ENCODE results near the gene FAP. TPM values are rescaled to one million over a fixed set of nuclear protein-coding genes. Genes with fewer than 3 reads are reported as not detected.

FAP gene
- total and polyA plus RNA-seq, 2 of the 8 experiments (the other 6 are each of a cell fraction or from before 2014, with no cell fraction given), result not detected

Other genes with a start within 250 kb of the FAP start
- 3.1 and 3.3 TPM in 2 replicates for gene DPP4, start 169.2 kb downstream of the FAP start, total RNA-seq (2021; fragmentation: NEBNext Ultra II Directional; extraction: Animal tissue kit (Norgen Biotek cat#: 25700))
- 1.0 and 1.3 TPM in 2 replicates for gene DPP4, start 169.2 kb downstream of the FAP start, polyA plus RNA-seq (2011; rRNA removed)
- not detected in 2 replicates for gene GCG, start 91.2 kb downstream of the FAP start, total RNA-seq (2021; fragmentation: NEBNext Ultra II Directional; extraction: Animal tissue kit (Norgen Biotek cat#: 25700))
- gene GCG, start 91.2 kb downstream of the FAP start, polyA plus RNA-seq (2011; rRNA removed), result not detected in 2 replicates
- 1.2 and 2.0 TPM in 2 replicates for gene IFIH1, start 75.2 kb upstream of the FAP start, total RNA-seq (2021; fragmentation: NEBNext Ultra II Directional; extraction: Animal tissue kit (Norgen Biotek cat#: 25700))
- 0.20 and 0.32 TPM in 2 replicates for gene IFIH1, start 75.2 kb upstream of the FAP start, polyA plus RNA-seq (2011; rRNA removed)
- gene GCA, start 100.7 kb upstream of the FAP start, total RNA-seq (2021; fragmentation: NEBNext Ultra II Directional; extraction: Animal tissue kit (Norgen Biotek cat#: 25700)), result 37.2 and 42.0 TPM in 2 replicates
- gene GCA, start 100.7 kb upstream of the FAP start, polyA plus RNA-seq (2011; rRNA removed), result 27.1 and 37.4 TPM in 2 replicates

Data from H1 (cell line).